Activated CD4-positive, alpha-beta T cell treated with anti-CD3 and anti-CD28 coated beads, Interleukin-2, amount 50 U/mL, for 16 hours (primary cell): Measurements from ENCODE around the gene GDAP2.
"Not testable (repeated sequence)": the region's sequence is repeated elsewhere in the genome, so short reads cannot be mapped to it uniquely, and the experiment has no call there.

Experiments used
- DNase-seq: peaks from one replicate; pipeline ENCODE4 v3.0.0-alpha.2; 2020

Gene GDAP2

GRCh38 chr1:117929343-117930172 lies at the start of gene GDAP2, which contains the start of gene WDR3:
Gene GDAP2, minus strand, starts transcription at chr1:117929621. Its CDS starts 9,264 bp downstream, at chr1:117920357.
Gene WDR3, plus strand, starts transcription at chr1:117929739. Its CDS starts 3,581 bp downstream, at chr1:117933320.
- peak; percentile 98 for DNase-seq

GRCh38 chr1:117976381-117976780 lies 47.0 kb upstream of the GDAP2 start:
- no peak for DNase-seq

- DNase-seq: no peak
These were observed 42.4 kb upstream of the GDAP2 start for GRCh38 chr1:117971777-117972176.

GRCh38 chr1:117970252-117970651 lies 40.8 kb upstream of the GDAP2 start:
- DNase-seq: no peak

GRCh38 chr1:117967881-117968280 lies 38.5 kb upstream of the GDAP2 start:
- no peak for DNase-seq

- no peak for DNase-seq
These were observed 38.1 kb upstream of the GDAP2 start for GRCh38 chr1:117967477-117967876.

- DNase-seq: no peak
These were observed 35.0 kb upstream of the GDAP2 start for GRCh38 chr1:117964290-117965038.

GRCh38 chr1:117959364-117959763 lies 29.9 kb upstream of the GDAP2 start:
- DNase-seq: no peak

GRCh38 chr1:117952386-117952785 lies 23.0 kb upstream of the GDAP2 start:
- DNase-seq: no peak

- no peak for DNase-seq
These were observed 12.9 kb upstream of the GDAP2 start for GRCh38 chr1:117942293-117942692.

GRCh38 chr1:117933769-117934168 lies 4.3 kb upstream of the GDAP2 start:
- no peak for DNase-seq

GRCh38 chr1:117932576-117932975 lies 3.2 kb upstream of the GDAP2 start:
- DNase-seq: no peak

GRCh38 chr1:117930484-117930883 lies 1.1 kb upstream of the GDAP2 start:
- DNase-seq: peak; percentile 3

- peak; percentile 4 for DNase-seq
These were observed 689 bp upstream of the GDAP2 start for GRCh38 chr1:117930173-117930447.

GRCh38 chr1:117928881-117929342 lies 509 bp downstream of the GDAP2 start:
- peak; percentile 14 for DNase-seq

- DNase-seq: no peak
These were observed 3.4 kb downstream of the GDAP2 start for GRCh38 chr1:117925981-117926380.

- not testable (repeated sequence) for DNase-seq
These were observed 6.7 kb downstream of the GDAP2 start for GRCh38 chr1:117922717-117923116.

- no peak for DNase-seq
These were observed 7.4 kb downstream of the GDAP2 start for GRCh38 chr1:117921991-117922390.

- no peak for DNase-seq
These were observed 10.0 kb downstream of the GDAP2 start for GRCh38 chr1:117919376-117919775.

GRCh38 chr1:117911051-117911450 lies 18.4 kb downstream of the GDAP2 start:
- no peak for DNase-seq

- DNase-seq: no peak
These were observed 24.4 kb downstream of the GDAP2 start for GRCh38 chr1:117905019-117905418.

GRCh38 chr1:117904485-117904884 lies 24.9 kb downstream of the GDAP2 start:
- DNase-seq: no peak

GRCh38 chr1:117902944-117903343 lies 26.5 kb downstream of the GDAP2 start:
- no peak for DNase-seq

GRCh38 chr1:117899801-117900200 lies 29.6 kb downstream of the GDAP2 start:
- no peak for DNase-seq
